Prostate gland (tissue), 2 donors: ENCODE data around the gene PC. TPM values are rescaled to one million over a fixed set of nuclear protein-coding genes. Genes with fewer than 3 reads are reported as not detected.

Experiments
- DNase-seq: peaks from one replicate; pipeline ENCODE4 v3.0.0-alpha.2; 2019; ENCODE audit warnings: low spot score
- H3K27ac ChIP-seq, 2 donors: fragments of 200-600 bp; sonication (generic); 2 replicates each; pipeline ENCODE4 v1.5.1; 2017 to 2019
- H3K27me3 ChIP-seq: fragments of 200-600 bp; sonication (generic); replicated peaks from 2 replicates; pipeline ENCODE4 v1.5.1; 2019; ENCODE audit not compliant: insufficient read depth
- H3K36me3 ChIP-seq, 2 donors: fragments of 200-600 bp; sonication (generic); 1 replicate in 1 of 2; 2 replicates in 1 of 2; pipeline versions ENCODE4 v1.5.1 to v1.8.1; 2017 to 2019
- H3K4me1 ChIP-seq: fragments of 200-600 bp; sonication (generic); replicated peaks from 2 replicates; pipeline ENCODE4 v1.5.1; 2019
- H3K4me3 ChIP-seq, 2 donors: fragments of 200-600 bp; sonication (generic); 2 replicates each; pipeline ENCODE4 v1.5.1; 2017 to 2019
- H3K9me3 ChIP-seq: fragments of 200-600 bp; sonication (generic); 2 replicates; pipeline ENCODE4 v1.5.1; 2017
- CTCF ChIP-seq, 4 experiments: fragments of 200-600 bp in 2 of 4; fragments of 450-650 bp in 2 of 4; sonication (generic) in 2 of 4; IDR thresholded peaks; 1 replicate in 3 of 4; 2 replicates in 1 of 4; pipeline ENCODE4 v1.5.1; 2016 to 2019; ENCODE audit warnings: antibody characterized with exemption in 4 of 4, mild to moderate bottlenecking in 2 of 4, moderate library complexity in 2 of 4
- POLR2A ChIP-seq: fragments of 450-650 bp; IDR thresholded peaks from one replicate; pipeline ENCODE4 v1.6.1; 2016; ENCODE audit warnings: antibody characterized with exemption, mild to moderate bottlenecking
- POLR2AphosphoS5 ChIP-seq: sonication (generic); formaldehyde crosslinking; IDR thresholded peaks from one replicate; pipeline ENCODE4 v1.6.1; 2017; ENCODE audit warnings: antibody characterized with exemption
- WGBS: methylation state at CpG from one replicate; pipeline ENCODE4 v1.1.5; 2018; 5-methylcytosine and 5-hydroxymethylcytosine counted together
- intact Hi-C: fragments of 100-400 bp; cut with DNase I; formaldehyde crosslinking; loops from one replicate; pipeline ENCODE4 v1.14.2; 2022
- total RNA-seq, 2 donors: library from RNA; depleted of rRNA; stranded (reverse); fragments of >200 nt; gene quantifications; one replicate each; pipeline ENCODE4 v1.1.0, GENCODE V29; 2016

Gene PC
- total RNA-seq, 2 donors from 2014 or later = 42.8 to 43.4 TPM

GRCh38 chr11:66950112-66950535 is 8.1 kb downstream of the PC start:
- Histone ChIP-seq H3K27me3 (no peaks in the 10 kb centered on the region), H3K4me1 (no peaks in the 10 kb centered on the region), H3K4me3 (no peak overlapping the region), H3K27ac (peak overlapping the region in 1 of 2 donors; percentile 39), H3K9me3 (no peaks in the 10 kb centered on the region), H3K36me3 (no peaks in the 10 kb centered on the region)
- intact Hi-C loops = no loop called here
- DNase-seq = peak; percentile 25
- 49% methylated on average over 8 of the region's 8 CpGs for WGBS
- TF ChIP-seq POLR2A (peak; percentile 12), CTCF (IDR thresholded peaks at IDR 0.05) (no peak), POLR2AphosphoS5 (peak; percentile 8)

- TF ChIP-seq CTCF (IDR thresholded peaks at IDR 0.05) (no peak), POLR2A (no peak), POLR2AphosphoS5 (no peak)
- WGBS = 92% methylated on average over 5 of the region's 5 CpGs
- Histone ChIP-seq H3K27ac (no peak overlapping the region), H3K36me3 (no peaks in the 10 kb centered on the region), H3K27me3 (no peaks in the 10 kb centered on the region), H3K4me1 (no peaks in the 10 kb centered on the region), H3K4me3 (no peak overlapping the region), H3K9me3 (no peaks in the 10 kb centered on the region)
- no peak for DNase-seq
- intact Hi-C loops = no loop called here
These were observed 19.5 kb downstream of the PC start for GRCh38 chr11:66938582-66939135.

GRCh38 chr11:66937193-66937733 is 20.9 kb downstream of the PC start:
- no peak for DNase-seq
- H3K9me3 ChIP-seq = no peaks in the 10 kb centered on the region
- H3K27me3 ChIP-seq = no peaks in the 10 kb centered on the region
- no peak overlapping the region for H3K4me3 ChIP-seq
- peaks cover 2% of the 10 kb centered on the region for H3K4me1 ChIP-seq
- intact Hi-C loops = no loop called here
- no peaks in the 10 kb centered on the region for H3K36me3 ChIP-seq
- TF ChIP-seq POLR2A (no peak), POLR2AphosphoS5 (no peak), CTCF (IDR thresholded peaks at IDR 0.05) (no peak)
- H3K27ac ChIP-seq = no peak overlapping the region
- WGBS = 100% methylated on average over 1 of the region's 1 CpG

GRCh38 chr11:66936311-66936711 is 21.9 kb downstream of the PC start:
- Histone ChIP-seq H3K4me3 (no peak overlapping the region), H3K27ac (no peak overlapping the region), H3K36me3 (no peaks in the 10 kb centered on the region), H3K27me3 (no peaks in the 10 kb centered on the region), H3K9me3 (no peaks in the 10 kb centered on the region), H3K4me1 (peaks cover 6% of the 10 kb centered on the region)
- intact Hi-C loops = no loop called here
- 63% methylated on average over 2 of the region's 2 CpGs for WGBS
- no peak for TF ChIP-seq CTCF (IDR thresholded peaks at IDR 0.05)
- TF ChIP-seq POLR2A = no peak
- no peak for TF ChIP-seq POLR2AphosphoS5
- DNase-seq = no peak
